GM19240 (cell line): ENCODE data around the gene RECQL5.
A peak's percentile ranks its signal among the peaks of the same experiment; 100 is the strongest.
"Not testable (repeated sequence)": the region's sequence is repeated elsewhere in the genome, so short reads cannot be mapped to it uniquely, and the experiment has no call there.

ENCODE experiments used
- DNase-seq: peaks from one replicate; pipeline ENCODE4 v3.0.0; 2011; ENCODE audit warnings: low spot score; ENCODE audit not compliant: insufficient read length

Gene RECQL5

GRCh38 chr17:75649687-75650086 is 17.3 kb downstream of the RECQL5 start:
- no peak for DNase-seq

- DNase-seq: no peak
Measured at GRCh38 chr17:75647921-75648320, 19.0 kb downstream of the RECQL5 start.

GRCh38 chr17:75647061-75647460 is 19.9 kb downstream of the RECQL5 start:
- no peak for DNase-seq

- no peak for DNase-seq
Measured at GRCh38 chr17:75646638-75646992, 20.3 kb downstream of the RECQL5 start.

GRCh38 chr17:75645889-75646637 is 20.9 kb downstream of the RECQL5 start:
- peak; percentile 71 for DNase-seq

- no peak for DNase-seq
Measured at GRCh38 chr17:75645501-75645888, 21.5 kb downstream of the RECQL5 start.

- DNase-seq: no peak
Measured at GRCh38 chr17:75643643-75644017, 23.3 kb downstream of the RECQL5 start.

GRCh38 chr17:75642784-75643642 is 23.9 kb downstream of the RECQL5 start:
- DNase-seq: no peak

- DNase-seq: no peak
Measured at GRCh38 chr17:75642182-75642783, 24.7 kb downstream of the RECQL5 start.

- no peak for DNase-seq
Measured at GRCh38 chr17:75641343-75641742, 25.6 kb downstream of the RECQL5 start.

- DNase-seq: no peak
Measured at GRCh38 chr17:75640556-75641119, 26.3 kb downstream of the RECQL5 start.

- DNase-seq: no peak
Measured at GRCh38 chr17:75639771-75640555, 27.0 kb downstream of the RECQL5 start.

GRCh38 chr17:75639327-75639726 is 27.6 kb downstream of the RECQL5 start:
- no peak for DNase-seq

GRCh38 chr17:75638893-75639292 is 28.1 kb downstream of the RECQL5 start:
- no peak for DNase-seq

- not testable (repeated sequence) for DNase-seq
Measured at GRCh38 chr17:75638039-75638438, 28.9 kb downstream of the RECQL5 start.

- DNase-seq: no peak
Measured at GRCh38 chr17:75637551-75637950, 29.4 kb downstream of the RECQL5 start.

GRCh38 chr17:75637143-75637538 is 29.8 kb downstream of the RECQL5 start:
- DNase-seq: no peak

- DNase-seq: no peak
Measured at GRCh38 chr17:75636381-75637142, 30.4 kb downstream of the RECQL5 start.

GRCh38 chr17:75635610-75636202 is 31.2 kb downstream of the RECQL5 start:
- no peak for DNase-seq
